ENCODE results near the gene TRIM28.

Gene TRIM28

GRCh38 chr19:58561373-58562121 lies 17.7 kb downstream of the TRIM28 start:
- peak; percentile 57 for DNase-seq

DNA sequence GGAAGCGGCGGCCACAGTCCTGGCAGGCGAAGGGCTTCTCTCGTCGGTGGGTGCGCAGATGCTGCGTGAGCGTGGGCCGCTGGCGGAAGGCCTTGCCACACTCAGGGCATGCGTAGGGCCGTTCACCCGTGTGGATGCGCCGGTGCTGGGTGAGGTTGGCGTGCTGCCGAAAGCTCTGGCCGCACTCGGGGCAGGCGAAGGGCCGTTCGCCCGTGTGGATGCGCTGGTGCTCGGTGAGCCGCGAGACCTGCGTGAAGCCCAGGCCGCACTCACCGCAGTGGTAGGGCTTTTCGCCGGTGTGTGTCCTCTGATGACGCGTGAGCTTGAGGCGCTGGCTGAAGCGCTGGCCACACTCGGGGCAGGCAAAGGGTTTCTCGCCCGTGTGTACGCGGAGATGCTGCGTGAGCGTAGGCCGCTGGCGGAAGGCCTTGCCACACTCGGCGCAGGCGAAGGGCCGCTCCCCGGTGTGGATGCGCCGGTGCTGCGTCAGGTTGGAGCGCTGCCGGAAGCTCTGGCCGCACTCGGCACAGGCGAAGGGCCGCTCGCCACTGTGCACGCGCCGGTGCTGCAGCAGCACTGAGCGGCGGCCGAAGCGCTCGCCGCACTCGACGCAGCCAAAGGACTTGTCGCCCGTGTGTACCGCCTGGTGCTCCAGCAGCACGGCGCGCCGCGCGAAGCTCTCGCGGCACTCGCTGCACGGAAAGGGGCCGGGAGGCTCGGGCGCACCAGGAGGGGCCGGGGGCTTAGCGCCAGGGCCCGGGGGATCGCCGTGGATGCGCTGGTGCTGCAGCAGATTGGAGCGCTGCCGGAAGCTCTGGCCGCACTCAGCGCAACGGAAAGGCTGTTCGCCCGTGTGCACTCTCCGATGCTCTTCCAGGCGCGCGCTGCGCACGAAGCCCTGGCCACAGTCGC lies 18.5 kb downstream of the TRIM28 start:
- no peak for DNase-seq

DNA sequence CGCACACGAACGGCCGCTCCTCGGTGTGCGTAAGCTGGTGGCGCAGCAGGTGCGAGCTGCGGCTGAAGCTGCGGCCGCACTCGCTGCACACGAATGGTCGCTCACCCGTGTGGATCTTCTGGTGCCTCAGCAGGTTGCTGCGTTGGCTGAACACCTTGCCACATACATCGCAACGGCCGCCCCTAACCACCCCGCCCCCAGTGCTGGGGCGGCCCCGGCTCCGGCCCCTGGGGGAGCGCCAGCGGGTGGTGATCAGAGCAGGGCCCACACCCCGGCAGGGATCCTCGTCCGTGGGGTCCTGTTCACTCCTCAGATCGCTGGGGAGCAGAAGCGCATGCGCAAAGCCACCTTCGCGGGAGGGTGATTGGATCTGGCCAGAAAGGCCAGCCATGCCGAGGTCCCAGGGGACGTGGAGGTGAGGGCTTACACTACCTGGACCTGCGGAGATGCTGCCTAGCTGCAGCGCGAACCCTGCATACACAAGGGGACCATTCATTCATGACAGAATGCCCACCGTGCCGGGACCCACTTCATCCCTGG lies 19.2 kb downstream of the TRIM28 start:
- DNase-seq = no peak

GRCh38 chr19:58563823-58564222 lies 20.0 kb downstream of the TRIM28 start:
- DNase-seq = no peak

- DNase-seq = peak; percentile 34
These were observed 23.1 kb downstream of the TRIM28 start for GRCh38 chr19:58566989-58567388.

DNA sequence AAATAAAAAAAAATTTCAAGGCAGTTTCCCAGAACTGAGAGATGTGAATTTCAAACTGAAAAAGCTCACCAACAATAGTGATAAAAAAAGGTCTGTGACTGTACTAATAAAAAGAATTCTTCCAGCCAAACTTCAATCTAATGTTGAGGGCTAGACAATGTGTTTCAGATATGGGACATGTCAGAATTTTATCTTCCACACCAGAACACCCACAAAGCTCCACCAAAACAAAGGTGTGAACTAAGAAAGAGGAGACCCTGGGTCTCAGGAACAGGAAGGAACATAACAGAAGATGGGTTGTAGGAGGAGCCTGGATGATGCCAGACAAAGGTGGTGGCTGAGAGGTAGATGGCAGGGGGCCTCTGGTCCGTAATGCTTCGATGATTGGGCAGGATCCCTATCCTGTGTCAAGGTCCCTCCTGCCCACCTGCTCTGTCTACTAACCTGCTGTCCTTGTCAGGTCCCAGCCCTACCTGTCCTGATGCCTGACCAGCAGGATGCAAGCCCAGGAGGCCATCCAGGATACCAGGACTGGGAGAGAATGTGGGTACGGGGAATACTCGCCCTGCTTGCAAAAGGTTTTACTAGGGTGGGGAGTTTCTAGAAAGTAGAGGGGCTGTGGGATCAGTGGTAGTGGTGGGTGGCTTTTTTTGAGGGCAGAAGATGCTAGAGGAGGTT lies 24.7 kb downstream of the TRIM28 start:
- DNase-seq = peak; percentile 33

DNA sequence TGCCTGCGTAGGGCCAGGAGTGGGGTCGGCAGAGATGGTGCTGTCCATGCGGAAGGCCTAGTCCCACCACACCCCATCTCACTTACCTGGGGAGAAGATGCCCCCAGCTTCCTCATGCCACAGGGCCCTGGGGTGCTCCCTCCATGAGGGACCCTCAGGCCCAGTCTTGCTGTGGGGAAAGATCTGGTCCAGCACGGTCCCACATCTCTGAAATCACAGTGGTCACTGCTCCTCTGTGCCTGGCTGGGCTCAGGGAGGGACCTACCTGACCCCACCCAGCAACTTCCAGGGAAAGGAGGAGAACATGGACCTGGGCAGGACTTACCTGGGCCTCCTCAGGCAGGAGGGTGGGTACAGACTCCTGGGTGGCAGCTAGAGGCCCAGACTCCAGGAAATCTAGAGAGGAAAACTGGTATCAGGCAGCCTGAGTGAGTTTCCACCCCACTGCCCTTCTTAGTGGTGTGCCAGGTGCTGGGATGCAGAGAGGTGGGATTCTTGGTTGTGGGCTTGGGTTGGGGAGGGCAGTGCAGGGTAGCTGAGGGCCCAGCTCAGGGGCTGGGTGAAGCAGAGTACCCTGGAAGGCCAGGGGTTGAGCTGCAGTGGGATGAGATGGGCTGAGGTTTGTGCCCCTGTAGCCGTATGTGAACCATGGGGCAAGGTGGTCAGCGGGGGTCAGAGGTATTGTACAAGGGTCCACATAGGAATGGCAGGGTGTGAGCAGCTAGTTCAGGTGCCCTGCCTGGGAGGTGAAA lies 25.5 kb downstream of the TRIM28 start:
- no peak for DNase-seq

GRCh38 chr19:58569943-58570670 lies 26.2 kb downstream of the TRIM28 start:
- no peak for DNase-seq

- peak; percentile 51 for DNase-seq
These were observed 27.1 kb downstream of the TRIM28 start for GRCh38 chr19:58570770-58571574.

GRCh38 chr19:58571575-58571947 lies 27.7 kb downstream of the TRIM28 start:
- no peak for DNase-seq

DNA sequence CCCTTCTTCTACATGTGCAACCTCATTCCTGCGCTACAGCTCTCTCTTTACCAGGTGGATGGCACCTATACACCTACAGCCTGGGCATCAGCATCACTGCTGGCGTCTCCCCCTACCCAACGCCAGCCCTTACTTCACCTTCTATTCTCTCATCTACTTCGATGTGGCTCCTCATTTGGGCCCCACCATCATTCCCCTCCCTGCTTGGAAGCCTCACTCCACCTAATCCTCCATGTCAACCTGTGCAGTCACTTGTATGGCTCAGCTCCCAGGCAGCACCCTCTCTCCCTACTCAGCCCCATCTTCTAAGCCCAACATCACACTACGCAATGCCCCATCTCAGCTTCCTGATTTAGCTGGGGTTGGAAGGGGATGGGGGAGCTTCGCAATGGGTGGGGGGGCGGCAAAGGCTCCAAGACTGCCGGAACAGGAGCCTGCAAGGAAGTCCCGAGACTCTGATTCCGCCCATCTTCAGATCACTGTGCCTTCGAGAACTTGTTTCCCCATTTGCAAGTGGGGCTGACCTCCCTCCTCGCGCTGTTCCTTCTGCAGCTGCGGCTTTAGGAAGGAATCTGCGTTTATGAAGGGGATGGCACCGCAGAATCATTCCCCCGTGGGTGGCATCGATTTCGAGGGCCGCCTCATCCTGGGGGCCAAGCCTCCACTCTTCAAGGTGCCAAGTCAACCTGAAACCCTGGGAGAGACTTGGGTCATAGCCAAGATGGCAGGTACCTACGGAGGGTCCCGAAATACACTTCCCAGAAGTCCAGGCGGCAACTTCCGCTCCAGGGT lies 28.4 kb downstream of the TRIM28 start:
- no peak for DNase-seq

GRCh38 chr19:58572818-58573657 lies 29.2 kb downstream of the TRIM28 start, which contains the start of gene MZF1:
Gene MZF1 (minus strand): TSS chr19:58573335. CDS start chr19:58571389, 1,946 bp downstream.
- peak; percentile 99 for DNase-seq

- no peak for DNase-seq
These were observed 29.8 kb downstream of the TRIM28 start for GRCh38 chr19:58573658-58574164.

DNA sequence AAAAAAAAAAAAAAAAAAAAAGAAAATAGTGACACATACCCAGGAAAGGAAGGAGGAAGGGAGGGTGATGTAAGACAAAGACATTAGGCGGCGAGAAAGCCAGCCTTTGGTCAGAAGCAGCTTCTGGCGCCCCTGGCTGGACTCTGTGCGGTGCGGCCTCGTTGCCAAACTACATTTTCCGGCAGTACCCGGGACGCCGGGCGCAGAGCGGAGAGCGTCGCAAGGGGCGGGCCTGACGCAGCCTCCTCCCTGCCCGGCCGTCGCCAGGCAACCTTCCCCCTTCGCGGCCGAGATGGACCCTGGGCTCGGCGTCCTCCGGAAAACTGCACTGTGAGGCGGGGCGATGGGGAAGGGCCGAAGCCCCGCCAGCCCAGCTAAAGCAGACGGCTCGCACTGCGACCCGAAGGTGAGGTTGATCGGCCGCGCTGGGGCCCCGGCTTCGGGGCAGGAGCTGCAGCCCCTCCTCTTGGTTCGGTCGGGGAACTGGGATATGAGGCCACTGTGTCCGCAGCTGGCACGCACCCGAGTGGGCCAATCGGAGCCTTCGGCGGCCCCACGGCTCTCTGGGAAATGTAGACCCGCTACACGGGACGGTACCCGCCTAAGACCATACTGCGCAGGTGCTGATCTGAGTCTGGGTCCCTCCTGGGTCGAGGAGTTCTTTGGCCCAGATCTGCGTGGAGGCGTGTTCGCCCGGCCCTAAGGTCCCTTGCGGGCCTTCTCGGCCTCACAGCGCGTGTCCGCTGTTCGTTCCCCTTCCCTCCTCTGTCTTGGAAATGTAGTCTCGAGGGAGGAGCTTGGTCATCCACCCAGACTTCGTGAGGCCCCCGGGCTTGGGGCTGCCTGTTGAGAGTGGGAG lies 31.5 kb downstream of the TRIM28 start:
- DNase-seq = peak; percentile 91

DNA sequence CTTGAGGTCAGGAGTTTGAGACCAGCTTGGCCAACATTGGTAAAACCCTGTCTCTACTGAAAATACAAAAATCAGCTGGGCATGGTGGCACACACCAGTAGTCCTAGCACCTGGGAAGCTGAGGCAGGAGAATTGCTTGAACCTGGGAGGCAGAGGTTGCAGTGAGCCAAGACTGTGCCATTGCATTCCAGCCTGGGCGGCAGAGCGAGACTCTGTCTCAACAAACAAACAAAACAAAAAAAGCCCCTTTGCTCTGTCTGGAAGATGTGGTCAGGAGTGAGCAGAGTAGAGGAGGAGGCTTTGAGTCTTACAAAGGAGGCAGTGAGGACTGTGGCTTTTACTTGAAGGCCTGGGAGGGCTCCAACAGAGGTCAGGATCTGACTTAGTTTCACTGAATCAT lies 33.7 kb downstream of the TRIM28 start:
- DNase-seq = peak; percentile 42

DNA sequence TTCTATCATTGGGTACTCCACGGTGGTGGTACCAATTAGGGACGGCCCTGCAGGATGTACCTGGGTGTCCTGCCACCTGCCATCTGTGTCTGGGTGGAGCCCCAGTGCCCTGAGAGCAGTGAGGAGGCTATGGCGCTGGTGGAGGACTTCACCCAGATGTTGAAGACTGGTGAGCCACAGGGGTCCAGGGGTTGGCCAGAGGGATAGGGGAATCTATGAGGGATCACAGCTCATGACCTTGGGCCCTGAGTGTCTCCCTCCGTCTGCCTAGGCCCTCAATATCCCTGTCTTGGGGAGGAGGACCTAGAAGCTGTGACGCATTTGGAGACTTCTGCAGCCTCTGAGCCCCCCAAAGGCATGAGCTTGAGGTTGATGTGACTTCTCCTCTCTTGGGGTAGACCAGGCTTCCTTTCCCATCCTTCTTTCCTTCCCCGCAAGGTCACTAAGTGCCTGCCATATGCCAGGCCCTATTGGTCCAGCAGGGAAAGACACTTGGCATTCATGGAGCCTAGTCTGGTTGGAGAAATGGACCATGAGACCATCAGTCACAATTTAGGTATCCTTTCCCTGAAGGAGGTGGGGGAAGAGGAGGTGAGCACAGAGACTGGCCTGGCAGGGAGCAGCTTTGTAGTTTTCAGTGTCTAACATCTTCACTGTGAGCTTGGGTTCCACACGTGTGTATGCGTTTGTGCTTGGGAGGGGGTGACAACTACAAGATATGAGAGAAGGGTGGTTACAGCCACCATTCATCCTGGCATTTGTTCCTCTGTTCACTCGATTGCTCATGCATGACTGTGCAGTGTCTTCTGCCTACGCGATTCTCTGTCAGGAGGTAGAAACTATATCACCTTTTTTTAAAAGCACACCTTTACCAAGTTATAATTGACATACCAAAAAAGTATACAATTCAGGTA lies 34.4 kb downstream of the TRIM28 start:
- peak; percentile 56 for DNase-seq
